NCI-H187 (cell line): ENCODE results near the gene ELMOD1.
"Not testable (repeated sequence)": the region's sequence is repeated elsewhere in the genome, so short reads cannot be mapped to it uniquely, and the experiment has no call there.

ENCODE experiments used
- DNase-seq, 2 experiments: peaks; one replicate each; lab custom pipeline; 2025; lab: John Stamatoyannopoulos, UW

ELMOD1 gene

DNA sequence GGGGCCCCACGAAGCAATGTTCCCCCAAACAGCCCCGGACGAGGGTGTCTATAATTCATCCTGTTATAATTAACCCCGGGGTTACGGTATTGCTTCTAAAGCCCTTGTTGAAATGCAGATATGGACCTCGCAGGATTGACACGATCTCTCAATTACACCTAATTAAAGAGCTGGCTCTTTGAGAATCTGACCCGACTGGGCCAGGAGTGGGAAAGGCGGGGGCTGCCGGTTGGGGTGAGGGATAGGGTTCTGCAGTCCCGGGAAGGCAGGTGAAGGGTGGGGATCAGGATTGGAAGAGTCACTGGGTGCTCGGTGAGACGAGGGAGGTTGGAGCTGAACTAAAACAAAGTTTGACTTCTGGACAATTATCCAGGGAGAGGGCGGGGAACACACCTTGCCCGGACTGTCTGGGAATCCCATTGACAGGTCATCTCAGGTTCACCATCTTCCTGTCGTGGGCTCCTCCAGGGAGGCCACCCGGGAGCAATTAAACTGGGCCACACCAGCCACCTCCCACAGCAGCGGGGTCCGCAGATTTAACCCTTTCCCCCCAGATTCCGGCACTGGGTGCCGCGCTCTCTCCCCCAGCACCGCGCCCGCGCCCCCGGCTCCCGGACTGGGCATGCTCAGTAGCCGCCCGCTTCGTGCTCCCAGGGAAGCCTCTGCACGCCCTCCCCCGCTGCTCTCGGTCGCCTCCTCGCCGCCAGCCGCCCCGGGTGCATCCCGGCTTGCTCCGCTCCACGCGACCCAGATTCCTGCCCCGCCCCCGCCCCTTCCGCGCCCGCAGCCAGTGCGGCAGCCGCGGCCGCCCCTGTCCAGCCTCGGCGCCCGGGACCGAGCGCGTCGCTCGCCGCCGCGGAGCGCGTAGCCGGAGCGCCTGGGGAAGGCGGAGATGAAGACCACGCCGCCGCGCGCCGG lies at the start of gene ELMOD1:
Gene ELMOD1, plus strand, starts transcription at position 688 of the 918 bp plus-strand sequence. CDS start 27,043 bp downstream, outside the sequence.
- peak in 1 of 2 experiments; percentile 26 for DNase-seq

DNA sequence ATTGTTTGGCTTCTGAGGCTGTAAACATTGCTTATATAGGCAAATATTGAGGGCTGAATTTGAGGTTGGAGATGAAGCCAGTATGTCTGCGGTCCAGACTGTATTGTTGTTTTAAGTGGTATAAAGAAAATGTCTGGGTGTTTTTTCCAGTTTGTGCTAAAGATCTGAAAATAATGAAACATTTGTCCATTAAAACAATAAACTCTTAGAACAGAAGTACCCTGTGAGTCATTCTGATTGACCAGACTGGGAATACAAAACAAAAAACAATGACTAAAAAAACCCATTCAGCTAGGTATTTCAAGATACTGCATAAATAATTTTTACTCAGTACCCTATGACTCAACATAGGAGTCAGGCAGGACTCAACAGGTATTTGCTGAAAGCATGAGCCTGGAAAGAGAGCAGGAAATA lies 45.8 kb upstream of the ELMOD1 start:
- no peak for DNase-seq

DNA sequence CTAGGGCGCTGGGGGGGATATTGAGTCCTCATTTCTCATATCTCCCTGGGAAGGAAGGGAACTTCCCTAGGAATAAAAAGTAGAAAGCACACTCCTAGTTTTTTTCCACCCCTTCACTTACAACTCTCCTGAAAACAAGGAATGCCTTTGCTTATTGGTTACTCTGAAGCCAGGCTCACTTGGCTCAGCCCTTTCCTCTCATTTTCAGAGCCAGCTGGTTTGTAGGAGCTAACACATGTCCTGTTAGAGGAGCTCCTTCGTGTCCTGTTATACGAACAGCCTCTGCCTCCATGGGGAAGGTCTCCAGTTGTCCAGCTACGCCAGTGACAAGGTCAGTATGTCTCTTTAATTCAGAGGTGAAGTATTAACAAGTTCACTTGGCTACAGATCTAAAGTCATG lies 43.0 kb upstream of the ELMOD1 start:
- no peak for DNase-seq

DNA sequence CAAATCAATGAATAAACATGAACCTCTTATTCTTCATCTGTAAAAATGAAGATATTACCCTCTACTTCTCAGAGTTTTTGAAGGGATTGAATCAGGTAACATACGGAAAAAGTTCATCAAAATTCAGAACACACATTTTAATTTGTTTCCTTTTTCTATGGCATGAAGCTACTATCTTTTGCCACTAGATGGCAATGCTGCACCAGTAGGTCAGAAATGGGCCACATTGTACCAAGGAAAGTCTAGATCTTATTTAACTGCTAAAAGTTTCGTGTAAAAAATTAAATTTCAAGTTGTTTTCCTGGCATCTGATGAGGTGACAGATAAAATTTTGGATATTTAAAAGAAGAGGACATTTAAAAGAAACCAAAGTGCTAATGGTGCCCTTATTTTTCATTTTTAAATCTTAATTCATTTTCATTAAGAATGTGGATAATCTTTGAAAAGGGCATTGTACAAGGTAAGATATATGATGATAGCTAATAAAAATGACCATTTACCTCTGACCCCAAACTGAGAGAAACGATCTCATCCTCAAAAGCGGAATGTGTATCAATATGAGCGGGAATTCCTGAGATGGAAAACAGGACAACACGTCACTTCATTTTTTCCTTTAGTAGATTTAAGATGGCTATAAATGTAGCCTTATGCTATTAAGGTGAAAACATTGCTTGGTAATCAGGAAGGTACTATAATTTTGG lies 41.5 kb upstream of the ELMOD1 start:
- peak in 1 of 2 experiments; percentile 9 for DNase-seq

DNA sequence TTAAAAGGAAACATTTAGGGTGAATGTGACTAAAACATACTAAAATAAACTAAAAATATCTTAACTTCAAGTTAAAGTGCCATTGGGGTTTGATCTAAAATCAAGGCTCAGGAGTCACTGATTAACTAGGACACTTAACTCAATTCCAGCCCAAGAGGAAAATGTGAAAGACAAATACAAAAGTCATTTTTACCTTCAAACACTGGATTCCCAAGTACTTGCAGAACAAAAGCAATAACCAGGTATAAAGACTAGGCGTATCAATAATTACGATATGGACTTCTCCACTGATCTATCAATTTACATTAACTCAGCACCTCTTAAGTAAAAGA lies 41.0 kb upstream of the ELMOD1 start:
- DNase-seq = no peak

DNA sequence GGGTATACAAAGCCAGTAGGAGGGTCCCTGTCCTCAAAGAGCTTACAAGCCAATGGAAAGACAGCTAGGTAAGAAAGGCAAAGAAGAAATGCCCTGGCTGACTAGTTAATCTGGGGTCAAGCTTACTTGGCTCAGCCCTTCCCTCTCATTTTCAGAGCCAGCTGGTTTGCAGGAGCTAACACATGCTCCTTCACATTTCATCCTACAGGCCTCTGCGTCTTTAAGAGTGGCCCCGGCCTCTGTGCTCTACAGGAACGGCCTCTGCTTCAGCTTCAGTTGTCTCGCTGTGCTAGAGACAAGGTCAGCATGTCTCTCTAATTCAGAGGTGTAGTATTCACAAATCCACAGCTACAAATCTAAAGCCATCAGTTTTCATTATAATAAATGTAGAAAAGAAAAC lies 40.6 kb upstream of the ELMOD1 start:
- no peak for DNase-seq

DNA sequence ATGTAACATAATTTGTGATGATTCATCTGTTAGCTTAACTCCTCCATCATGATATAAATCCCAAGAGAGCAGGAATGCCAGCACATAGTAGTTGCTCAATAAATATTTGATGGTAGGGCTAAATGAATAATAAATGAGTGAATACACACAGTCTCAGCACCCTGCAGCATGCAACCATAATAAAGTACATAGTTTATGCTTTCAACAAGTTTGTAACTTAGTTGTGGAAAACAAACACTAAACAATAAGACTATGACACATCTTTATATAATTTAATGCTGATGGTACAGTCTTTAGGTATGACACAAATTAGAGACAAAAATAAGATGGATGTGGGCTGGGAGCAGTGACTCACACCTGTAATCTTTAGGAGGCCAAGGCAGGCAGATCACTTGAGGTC lies 29.3 kb upstream of the ELMOD1 start:
- no peak for DNase-seq

DNA sequence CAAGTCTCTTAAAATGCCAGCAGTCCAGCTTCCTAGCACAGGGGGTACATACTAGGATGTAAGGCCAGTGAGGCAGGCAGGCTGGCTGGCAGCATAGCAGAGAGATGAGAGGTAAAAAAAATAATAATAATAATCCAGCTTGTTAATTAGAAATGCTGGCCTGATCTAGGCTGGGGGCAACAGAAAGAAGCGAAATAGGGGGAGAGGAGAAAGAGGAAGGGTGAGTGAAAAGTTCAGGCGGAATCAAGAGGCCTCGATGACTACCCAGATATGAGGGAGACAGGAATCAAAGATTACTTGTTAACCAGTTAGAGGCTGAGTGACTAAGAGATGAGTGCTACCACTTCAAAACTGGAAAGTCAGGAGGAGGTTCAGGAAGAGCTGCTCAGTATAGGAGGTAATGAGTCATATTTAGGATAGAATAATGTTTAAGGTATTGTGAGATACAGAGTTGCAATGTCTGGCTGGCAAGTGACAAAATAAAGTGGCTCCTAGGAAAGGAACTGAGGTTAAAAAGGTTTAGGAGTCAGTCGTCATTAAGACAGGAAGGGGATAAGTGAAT lies 28.2 kb upstream of the ELMOD1 start:
- DNase-seq = no peak

DNA sequence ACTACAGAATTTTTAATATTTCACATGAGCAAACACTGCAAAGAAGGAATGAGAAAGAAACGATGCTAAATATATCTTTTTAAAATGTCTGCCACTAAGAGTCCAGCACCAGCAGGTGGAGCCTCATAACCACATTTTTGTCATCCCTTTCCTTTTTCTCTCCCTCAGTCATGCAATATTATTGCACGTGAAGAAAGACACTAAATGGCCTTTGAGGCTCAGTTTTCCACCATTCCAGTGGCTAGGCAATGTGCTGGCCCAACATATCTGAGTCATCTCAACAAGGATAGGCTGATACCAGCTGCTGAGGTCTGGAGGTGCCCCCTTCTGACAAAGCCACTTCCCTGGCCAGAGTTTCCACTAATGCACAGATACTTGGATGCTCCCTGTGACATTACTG lies 27.2 kb upstream of the ELMOD1 start:
- DNase-seq = no peak

DNA sequence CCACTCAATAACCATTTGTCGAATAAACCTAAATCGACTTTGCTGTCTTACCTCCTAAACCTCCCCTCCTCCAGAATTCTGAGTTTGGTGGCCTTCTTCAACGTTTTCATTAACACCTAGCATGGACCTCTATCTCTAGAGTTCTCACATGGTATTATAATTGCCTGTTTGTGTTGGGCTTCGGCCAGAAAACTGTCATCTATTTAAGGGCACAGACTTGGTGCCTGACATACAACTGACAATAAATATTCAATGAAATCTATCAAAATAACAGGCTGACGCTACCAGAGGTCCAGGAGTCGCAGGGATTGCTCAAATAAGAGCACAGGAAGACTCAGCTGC lies 26.1 kb upstream of the ELMOD1 start:
- no peak for DNase-seq

DNA sequence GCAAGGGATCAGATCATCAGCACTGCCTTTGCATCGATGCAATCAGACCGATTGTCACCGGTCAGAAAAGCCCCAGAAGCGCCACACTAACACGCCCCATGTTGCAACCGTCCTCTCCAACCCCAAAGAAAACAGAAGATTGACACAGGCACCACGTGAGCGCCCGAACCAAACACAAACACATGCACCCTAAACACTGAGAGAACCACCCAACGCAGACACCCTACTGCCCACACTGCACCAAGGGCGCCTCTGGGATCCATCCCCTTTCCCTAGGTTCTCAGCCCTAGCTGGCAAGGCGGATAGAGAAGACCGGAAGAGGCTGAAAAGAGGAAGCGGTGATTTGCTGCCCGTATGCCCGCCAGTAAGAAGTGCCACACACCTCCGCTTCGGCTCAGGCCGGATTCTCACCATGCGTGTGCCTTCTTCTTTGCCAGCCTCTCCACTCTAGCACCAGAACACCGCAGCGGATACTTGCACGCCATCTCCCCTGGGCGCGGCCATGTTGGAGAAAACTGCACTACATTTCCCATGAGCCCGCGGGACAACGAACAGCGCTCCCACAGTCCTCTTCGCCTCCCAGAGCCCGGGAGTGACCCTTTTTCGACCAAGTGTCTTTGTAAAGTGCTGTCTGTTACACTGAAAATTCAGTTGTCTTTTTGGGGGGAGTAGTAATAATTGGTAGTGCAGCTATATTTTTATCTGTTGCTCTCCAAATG lies 25.6 kb upstream of the ELMOD1 start, which contains the start of gene ALKBH8:
Gene ALKBH8, minus strand, starts transcription at position 517 of the 719 bp plus-strand sequence. CDS start 4,842 bp downstream, outside the sequence.
- DNase-seq = peak; percentile 44 to 58

DNA sequence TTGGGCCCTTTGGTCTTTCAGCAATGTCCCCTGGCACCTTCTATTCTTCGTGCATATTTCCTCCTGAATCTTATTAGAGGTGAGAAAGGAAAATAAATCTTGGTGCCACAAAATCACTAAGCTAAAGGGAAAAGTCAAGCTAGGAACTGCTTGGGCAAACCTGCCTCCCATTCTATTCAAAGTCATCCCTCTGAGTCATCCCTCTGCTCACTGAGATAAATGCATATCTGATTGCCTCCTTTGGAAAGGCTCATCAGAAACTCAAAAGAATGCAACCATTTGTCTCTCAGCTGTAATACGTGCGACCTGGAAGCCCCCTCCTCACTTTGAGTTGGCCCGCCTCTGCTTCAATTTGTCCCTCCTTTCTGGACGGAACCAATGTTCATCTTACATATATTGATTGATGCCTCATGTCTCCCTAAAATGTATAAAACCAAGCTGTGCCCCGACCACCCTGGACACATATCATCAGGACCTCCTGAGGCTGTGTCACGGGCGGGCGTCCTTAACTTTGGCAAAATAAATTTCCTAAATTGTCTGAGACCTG lies 24.9 kb upstream of the ELMOD1 start:
- DNase-seq = not testable (repeated sequence)

DNA sequence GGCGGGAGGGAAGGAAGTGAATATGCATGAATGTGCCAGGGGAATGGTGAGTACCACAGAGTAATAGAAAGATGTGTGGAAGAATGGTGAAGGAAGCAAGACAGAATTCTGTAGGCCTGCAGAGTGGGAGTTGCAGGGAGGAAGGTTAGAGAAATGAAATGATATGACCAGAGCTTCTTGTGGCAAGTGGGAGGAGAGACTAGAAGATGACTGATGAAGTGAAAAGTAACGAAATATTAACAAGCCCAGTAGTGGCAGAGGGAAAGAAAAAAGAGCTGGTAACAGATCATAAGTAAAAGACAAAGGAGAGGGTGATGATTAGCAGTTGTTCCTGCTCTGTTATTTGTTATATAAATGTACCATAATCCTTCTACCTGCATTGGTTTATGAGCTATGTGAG lies 24.4 kb upstream of the ELMOD1 start:
- DNase-seq = no peak

DNA sequence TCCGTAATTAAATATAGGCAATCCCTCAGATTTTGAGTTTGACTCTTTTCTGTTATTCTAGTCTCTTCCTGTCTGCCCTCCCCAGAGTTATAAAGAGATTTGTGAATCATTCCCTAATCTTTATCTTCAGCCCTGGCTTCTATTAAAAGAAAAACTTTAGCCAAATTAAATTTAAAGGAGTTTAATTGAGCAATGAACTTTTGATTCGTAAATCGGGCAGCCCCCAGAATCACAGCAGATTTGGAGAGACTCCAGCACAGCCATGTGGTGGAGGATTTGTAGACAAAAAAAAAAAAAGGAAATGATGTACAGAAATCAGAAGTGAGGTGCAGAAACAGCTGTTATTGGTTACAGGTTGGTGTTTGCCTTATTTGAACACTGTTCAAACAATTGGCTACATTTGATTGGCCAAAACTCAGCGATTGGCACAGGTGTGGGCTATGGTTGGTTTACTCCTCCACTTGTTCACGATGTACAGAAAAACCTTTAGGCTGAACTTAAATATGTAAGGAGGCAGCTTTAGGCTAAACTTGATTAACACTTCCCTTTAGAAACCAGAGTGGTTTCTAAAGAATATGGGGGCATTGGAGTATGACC lies 23.1 kb upstream of the ELMOD1 start:
- no peak for DNase-seq

DNA sequence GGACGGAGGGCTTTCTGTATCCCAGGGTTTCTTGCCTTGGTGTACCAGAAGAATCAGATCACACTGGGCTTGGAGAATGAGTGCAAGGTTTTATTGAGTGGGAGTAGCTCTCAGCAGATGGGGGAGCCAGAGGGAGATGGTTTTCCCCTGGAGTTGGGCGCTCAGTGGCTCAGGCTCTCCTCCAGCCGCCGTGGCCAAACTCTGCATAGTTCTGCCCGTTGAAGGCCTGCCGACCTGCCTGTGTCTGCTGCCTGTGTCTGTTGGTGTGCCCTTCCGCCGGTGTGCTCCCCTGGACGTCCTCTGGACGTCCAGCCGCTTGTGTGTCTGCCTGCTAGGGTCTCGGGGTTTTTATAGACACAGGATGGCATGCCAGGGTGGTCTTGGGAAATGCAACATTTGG lies 20.9 kb upstream of the ELMOD1 start:
- DNase-seq = no peak

DNA sequence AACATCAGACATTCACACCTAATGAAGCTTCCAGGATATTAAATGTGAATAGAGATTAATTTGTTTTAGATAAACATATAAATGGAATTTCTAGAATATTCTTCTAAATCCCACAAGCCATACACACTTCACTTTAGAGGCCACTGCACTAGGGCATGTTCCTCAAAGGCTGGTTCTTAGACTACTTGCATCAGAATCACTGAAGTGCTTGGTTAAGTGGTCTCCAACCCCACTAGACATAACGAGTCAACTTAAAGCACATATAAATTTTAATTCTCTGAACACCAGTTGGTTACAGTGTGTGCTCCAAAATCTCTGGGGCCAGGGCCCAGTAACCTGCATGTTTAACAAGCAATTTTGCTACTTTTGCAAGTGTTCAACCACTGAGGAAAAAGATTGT lies 17.5 kb upstream of the ELMOD1 start:
- peak in 1 of 2 experiments; percentile 11 for DNase-seq

DNA sequence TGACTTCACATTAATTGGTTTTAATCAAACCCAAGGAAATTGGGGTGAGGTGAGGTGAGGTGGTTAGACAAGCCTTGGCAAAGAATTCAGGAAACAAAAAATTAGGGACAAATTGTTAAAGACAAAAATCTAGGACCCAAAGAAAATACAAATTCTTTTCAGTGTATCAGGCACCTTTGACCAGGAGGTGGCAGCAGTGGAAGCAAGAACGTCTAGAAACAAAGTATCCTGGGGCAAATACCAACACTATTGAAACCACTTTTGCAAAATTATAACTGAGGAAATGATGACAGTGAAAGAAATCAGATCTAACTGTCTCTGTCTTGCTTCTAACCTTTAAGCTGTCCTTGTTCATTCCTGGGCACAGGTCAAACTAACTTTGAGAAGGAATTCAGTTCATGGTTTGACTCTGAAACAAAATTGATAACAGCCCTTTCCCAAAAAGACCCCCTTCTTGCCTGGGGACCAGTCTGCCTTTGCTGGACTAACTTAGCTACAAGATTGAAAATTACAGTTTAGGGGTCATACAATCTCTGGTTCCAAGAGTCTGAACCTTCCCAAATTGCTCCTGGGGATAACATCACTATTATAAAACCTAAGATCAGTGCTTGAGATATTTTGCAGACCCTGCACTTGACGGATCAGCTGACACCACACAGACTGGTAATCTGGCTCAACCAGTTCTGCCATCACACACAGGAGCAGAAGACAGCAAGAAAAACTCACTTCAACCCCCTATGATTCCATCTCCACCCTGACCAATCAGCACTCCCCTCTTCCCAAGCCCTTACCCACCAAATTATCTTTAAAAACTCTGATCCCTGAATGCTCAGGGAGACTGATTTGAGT lies 14.2 kb upstream of the ELMOD1 start:
- DNase-seq = not testable (repeated sequence)

DNA sequence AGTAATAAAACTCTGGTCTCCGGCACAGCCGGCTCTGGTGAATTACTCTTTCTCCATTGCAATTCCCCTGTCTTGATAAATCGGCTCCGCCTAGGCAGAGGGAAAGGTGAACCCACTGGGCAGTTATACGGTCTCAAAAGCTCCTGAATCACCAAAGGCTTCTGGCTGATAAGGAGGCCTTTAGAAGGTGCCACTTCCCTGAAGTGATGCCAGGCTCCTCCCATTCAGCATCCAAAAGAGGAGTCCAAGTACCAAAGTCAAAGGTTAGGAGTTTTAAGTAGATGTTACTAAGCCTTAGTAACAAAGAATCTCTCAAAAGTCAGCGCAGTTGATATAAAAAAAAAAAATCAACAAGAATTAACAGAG lies 13.6 kb upstream of the ELMOD1 start:
- DNase-seq = no peak

DNA sequence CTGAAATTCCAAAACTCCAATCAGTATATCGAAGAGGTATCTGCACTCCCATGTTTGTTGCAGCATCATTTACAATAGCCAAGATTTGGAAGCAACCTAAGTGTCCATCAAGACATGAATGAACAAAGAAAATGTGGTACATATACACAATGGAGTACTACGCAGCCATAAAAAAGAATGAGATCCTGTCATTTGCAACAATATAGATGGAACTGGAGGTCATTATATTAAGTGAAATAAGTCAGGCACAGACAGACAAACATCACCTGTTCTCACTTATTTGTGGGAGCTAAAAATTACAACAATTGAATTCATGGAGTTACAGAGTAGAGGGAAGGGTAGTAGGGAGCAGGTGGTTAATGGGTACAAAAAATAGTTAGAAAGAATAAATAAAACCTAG lies 11.8 kb upstream of the ELMOD1 start:
- not testable (repeated sequence) for DNase-seq

DNA sequence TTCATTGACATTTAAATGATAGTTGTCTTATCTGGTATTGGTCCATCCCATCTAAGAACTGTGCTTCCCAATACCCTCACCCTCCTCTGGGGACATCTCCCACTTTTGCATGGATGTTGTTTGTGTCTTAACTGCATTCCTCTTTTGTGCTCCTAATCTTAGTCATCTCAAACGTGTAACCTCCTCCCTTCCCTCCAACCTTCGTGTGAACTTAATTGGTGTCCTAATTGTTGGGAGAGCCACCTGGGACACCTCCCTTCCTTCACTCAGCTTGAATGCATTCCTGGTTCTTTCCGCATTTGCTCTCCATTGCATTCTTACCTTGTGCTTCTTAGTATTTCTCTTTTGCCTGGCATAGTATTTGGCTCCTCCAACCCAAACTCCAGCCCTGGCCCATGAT lies 9.8 kb upstream of the ELMOD1 start:
- no peak for DNase-seq
